Gastroesophageal sphincter (tissue), 4 donors: ENCODE measurements around the gene GLT1D1. TPM values are rescaled to one million over a fixed set of nuclear protein-coding genes. Genes with fewer than 3 reads are reported as not detected.

Source experiments
- ATAC-seq: fragments of 150-250 bp; one replicate; pipeline ENCODE4 v1.9.1; 2016; ENCODE audit warnings: mild to moderate bottlenecking, moderate library complexity
- H3K27ac ChIP-seq, 4 donors: fragments of 200-600 bp; sonication (generic) in 3 of 4; 1 replicate in 3 of 4; 2 replicates in 1 of 4; pipeline ENCODE4 v1.5.1; 2016 to 2019
- H3K27me3 ChIP-seq: fragments of 200-600 bp; sonication (generic); one replicate; pipeline ENCODE4 v1.5.1; 2019
- H3K36me3 ChIP-seq, 2 donors: fragments of 200-600 bp; sonication (generic); one replicate each; pipeline ENCODE4 v1.5.1; 2019; ENCODE audit warnings: control low read depth in 1 of 2
- H3K4me1 ChIP-seq, 3 donors: fragments of 200-600 bp; sonication (generic); 1 replicate in 2 of 3; 2 replicates in 1 of 3; pipeline ENCODE4 v1.5.1; 2016 to 2019; ENCODE audit warnings: control low read depth in 2 of 3
- H3K4me3 ChIP-seq, 2 donors: fragments of 200-600 bp; sonication (generic); one replicate each; pipeline ENCODE4 v1.5.1; 2019; ENCODE audit warnings: mild to moderate bottlenecking in 1 of 2, moderate library complexity in 1 of 2
- H3K9me3 ChIP-seq, 3 donors: fragments of 200-600 bp; sonication (generic); one replicate each; pipeline ENCODE4 v1.5.1; 2017 to 2019; ENCODE audit warnings: control low read depth in 2 of 3
- CTCF ChIP-seq, 4 experiments: fragments of 200-600 bp in 2 of 4; fragments of 450-650 bp in 2 of 4; sonication (generic) in 1 of 4; IDR thresholded peaks; one replicate each; pipeline ENCODE4 v1.5.1; 2017 to 2019; ENCODE audit warnings: antibody characterized with exemption in 4 of 4, mild to moderate bottlenecking in 2 of 4, moderate library complexity in 2 of 4
- EP300 ChIP-seq: sonication (generic); formaldehyde crosslinking; IDR thresholded peaks from one replicate; pipeline ENCODE4 v1.6.1; 2017; ENCODE audit warnings: antibody characterized with exemption, mild to moderate bottlenecking
- POLR2A ChIP-seq, 2 donors: fragments of 450-650 bp; IDR thresholded peaks; one replicate each; pipeline ENCODE4 v1.6.1; 2017; ENCODE audit warnings: antibody characterized with exemption in 2 of 2, mild to moderate bottlenecking in 2 of 2, moderate library complexity in 1 of 2
- POLR2AphosphoS5 ChIP-seq: sonication (generic); formaldehyde crosslinking; IDR thresholded peaks from one replicate; pipeline ENCODE4 v1.6.1; 2017; ENCODE audit warnings: antibody characterized with exemption
- WGBS, 2 donors: methylation state at CpG; one replicate each; pipeline ENCODE4 v1.1.5; 2018; ENCODE audit warnings: low coverage in 1 of 2; 5-methylcytosine and 5-hydroxymethylcytosine counted together
- total RNA-seq, 4 donors: library from RNA; depleted of rRNA; stranded (reverse); fragments of >200 nt; gene quantifications; one replicate each; pipeline ENCODE4 v1.1.0, GENCODE V29; 2016

GLT1D1 gene
- total RNA-seq, 4 donors from 2014 or later, result 0.27 to 1.8 (median 0.47) TPM; not detected in 1

DNA sequence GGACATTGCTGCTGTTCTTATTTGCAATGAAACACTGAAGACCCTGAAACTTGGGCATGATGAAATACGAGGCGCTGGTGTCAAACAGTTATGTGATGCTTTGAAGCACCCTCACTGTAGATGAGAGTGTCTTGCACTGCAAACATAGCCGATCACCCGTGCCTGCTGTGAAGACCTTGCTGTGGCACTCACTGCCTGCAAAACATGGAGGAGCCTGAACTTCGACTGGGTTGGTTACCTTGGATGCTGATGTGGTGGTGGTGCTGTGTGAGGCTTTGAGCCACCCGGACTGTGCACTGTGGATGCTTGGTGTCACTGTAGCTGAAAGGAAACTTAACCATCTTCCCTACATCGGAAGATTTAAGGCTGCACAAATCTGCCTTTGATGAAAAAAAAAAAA is 162.9 kb downstream of the GLT1D1 start:
- ATAC-seq, result no peak
- Histone ChIP-seq H3K36me3 (no peaks in the 10 kb centered on the region), H3K9me3 (peaks cover 0 to 45% (median 0%) of the 10 kb centered on the region in 3 donors), H3K27ac (no peak overlapping the region), H3K4me3 (no peak overlapping the region), H3K4me1 (no peaks in the 10 kb centered on the region), H3K27me3 (peaks cover 26% of the 10 kb centered on the region)
- no peak for TF ChIP-seq EP300
- TF ChIP-seq POLR2A (IDR thresholded peaks at IDR 0.05), result no peak
- 50 to 60% methylated on average over 4 to 5 of the region's 7 CpGs for WGBS, 2 donors

DNA sequence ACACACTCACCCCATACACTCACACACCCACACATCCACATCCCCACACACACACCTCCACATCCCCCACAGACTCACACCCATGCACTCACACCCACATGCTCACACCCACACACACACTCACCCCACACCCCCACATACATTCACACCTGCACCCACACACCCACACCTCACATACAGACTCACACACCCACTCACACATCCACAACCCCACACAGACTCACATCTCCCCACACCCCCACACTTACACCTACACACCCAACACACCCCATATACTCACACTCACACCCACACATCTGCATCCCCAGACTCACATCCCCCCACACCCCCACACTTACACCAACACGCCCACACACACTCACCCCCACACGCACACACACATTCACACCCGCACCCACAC is 171.8 kb downstream of the GLT1D1 start:
- Histone ChIP-seq H3K4me1 (no peaks in the 10 kb centered on the region), H3K36me3 (no peaks in the 10 kb centered on the region), H3K9me3 (peaks cover 0 to 15% (median 0%) of the 10 kb centered on the region in 3 donors), H3K4me3 (no peak overlapping the region), H3K27me3 (peaks cover 34% of the 10 kb centered on the region), H3K27ac (no peak overlapping the region)
- no peak for TF ChIP-seq EP300
- TF ChIP-seq POLR2A (IDR thresholded peaks at IDR 0.05), result no peak
- no peak for TF ChIP-seq POLR2AphosphoS5
- no peak for TF ChIP-seq CTCF (IDR thresholded peaks at IDR 0.05)
- 94 to 95% methylated on average over 3 of the region's 3 CpGs for WGBS, 2 donors
- ATAC-seq, result no peak

DNA sequence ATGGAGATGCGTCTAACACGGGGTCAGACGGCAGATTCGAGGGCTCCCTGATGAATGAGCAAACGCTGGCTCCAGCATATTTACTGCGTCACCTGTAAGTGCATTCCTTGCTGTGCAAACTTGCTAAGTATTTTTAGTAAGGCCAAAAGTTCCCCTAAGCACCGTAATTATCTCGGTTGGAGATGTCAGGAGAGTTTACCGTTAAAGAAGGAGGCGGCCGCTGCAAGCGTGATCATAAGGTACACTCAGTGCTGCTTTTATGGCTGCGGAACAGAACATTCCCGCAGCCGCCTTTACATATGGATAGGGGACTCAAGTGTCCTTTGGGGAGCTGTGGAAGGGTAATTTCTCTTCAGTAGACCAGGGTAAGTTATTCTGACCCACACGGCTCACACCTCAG is 175.6 kb downstream of the GLT1D1 start:
- TF ChIP-seq POLR2A (IDR thresholded peaks at IDR 0.05) (no peak), EP300 (no peak), POLR2AphosphoS5 (no peak), CTCF (IDR thresholded peaks at IDR 0.05) (no peak)
- H3K27ac ChIP-seq, result no peak overlapping the region
- no peaks in the 10 kb centered on the region for H3K36me3 ChIP-seq
- no peak for ATAC-seq
- no peaks in the 10 kb centered on the region for H3K4me1 ChIP-seq
- 41% methylated on average over 16 of the region's 16 CpGs; no CpG with 5 or more reads in 1 of the 2 donors for whole genome bisulfite sequencing, 2 donors
- H3K4me3 ChIP-seq, result no peak overlapping the region
- H3K9me3 ChIP-seq, result no peaks in the 10 kb centered on the region
- peaks cover 49% of the 10 kb centered on the region for H3K27me3 ChIP-seq

Other genes with a start within 250 kb of the GLT1D1 start
- gene SLC15A4, start 29.5 kb upstream of the GLT1D1 start, total RNA-seq, result 10 to 100 TPM; 28.1 to 49.9 (median 45.8) TPM